Medulla oblongata (tissue), 1 donor: ENCODE results near the gene CPXCR1.
"Not testable (repeated sequence)": the region's sequence is repeated elsewhere in the genome, so short reads cannot be mapped to it uniquely, and the experiment has no call there.

ENCODE experiments used
- DNase-seq: peaks from one replicate; pipeline ENCODE4 v3.0.0-alpha.2; 2015; ENCODE audit errors: extremely low spot score

Gene CPXCR1

GRCh38 chrX:88746925-88747324, at the start of gene CPXCR1:
Gene CPXCR1, plus strand, starts transcription at chrX:88747225. Its CDS starts 6,190 bp downstream, at chrX:88753415.
- no peak for DNase-seq

- no peak for DNase-seq
Observed at GRCh38 chrX:88735835-88736234, 11.2 kb upstream of the CPXCR1 start.

- not testable (repeated sequence) for DNase-seq
Observed at GRCh38 chrX:88746215-88746614, 810 bp upstream of the CPXCR1 start.

- DNase-seq, result not testable (repeated sequence)
Observed at GRCh38 chrX:88752339-88752738, 5.3 kb downstream of the CPXCR1 start.

GRCh38 chrX:88789825-88790224, 42.8 kb downstream of the CPXCR1 start:
- no peak for DNase-seq
